ENCODE measurements around the gene MLEC.

DNA sequence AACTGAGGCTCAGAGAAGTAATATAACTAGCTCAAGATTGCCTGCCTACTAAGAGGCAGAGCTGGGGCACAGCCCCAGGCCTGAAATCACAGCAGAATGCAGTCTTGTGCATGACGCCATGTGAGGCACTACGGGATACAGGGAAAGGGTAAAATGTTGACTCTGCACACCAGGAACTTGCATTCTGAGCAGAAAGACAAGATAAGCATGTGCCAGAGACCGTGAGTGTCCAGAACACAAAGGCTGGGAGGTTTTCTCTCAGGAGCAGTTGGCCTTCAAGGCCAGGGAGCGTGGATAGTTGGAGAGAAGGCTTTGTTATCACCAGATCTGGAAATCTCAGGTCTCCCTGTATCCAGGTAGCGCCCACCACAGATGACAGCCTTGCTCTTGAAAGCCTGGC lies 23.2 kb upstream of the MLEC start:
- TF ChIP-seq, protein P1, sequence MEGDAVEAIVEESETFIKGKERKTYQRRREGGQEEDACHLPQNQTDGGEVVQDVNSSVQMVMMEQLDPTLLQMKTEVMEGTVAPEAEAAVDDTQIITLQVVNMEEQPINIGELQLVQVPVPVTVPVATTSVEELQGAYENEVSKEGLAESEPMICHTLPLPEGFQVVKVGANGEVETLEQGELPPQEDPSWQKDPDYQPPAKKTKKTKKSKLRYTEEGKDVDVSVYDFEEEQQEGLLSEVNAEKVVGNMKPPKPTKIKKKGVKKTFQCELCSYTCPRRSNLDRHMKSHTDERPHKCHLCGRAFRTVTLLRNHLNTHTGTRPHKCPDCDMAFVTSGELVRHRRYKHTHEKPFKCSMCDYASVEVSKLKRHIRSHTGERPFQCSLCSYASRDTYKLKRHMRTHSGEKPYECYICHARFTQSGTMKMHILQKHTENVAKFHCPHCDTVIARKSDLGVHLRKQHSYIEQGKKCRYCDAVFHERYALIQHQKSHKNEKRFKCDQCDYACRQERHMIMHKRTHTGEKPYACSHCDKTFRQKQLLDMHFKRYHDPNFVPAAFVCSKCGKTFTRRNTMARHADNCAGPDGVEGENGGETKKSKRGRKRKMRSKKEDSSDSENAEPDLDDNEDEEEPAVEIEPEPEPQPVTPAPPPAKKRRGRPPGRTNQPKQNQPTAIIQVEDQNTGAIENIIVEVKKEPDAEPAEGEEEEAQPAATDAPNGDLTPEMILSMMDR (IDR thresholded peaks at IDR 0.05; ENCODE audit: low read depth, low read length, poor library complexity, severe bottlenecking): no peak
- no peak for TF ChIP-seq EZH2phosphoT487 (IDR thresholded peaks at IDR 0.05; ENCODE audit: borderline replicate concordance, low read length)
